MM.1S (cell line): ENCODE data around the gene ME2.

Source experiments
- DNase-seq: peaks from one replicate; pipeline ENCODE4 v3.0.0-alpha.2; 2015
- H2AFZ ChIP-seq: fragments of 300-600 bp; sonication (generic); 2 replicates; pipeline ENCODE4 v1.6.0; 2016; ENCODE audit warnings: antibody characterized with exemption, low read length
- H3F3A ChIP-seq: fragments of 300-600 bp; sonication (generic); 2 replicates; pipeline ENCODE4 v1.6.1; 2016; ENCODE audit warnings: mild to moderate bottlenecking, antibody characterized with exemption, low read length, moderate library complexity, mixed read lengths; ENCODE audit not compliant: insufficient read depth
- H3K27ac ChIP-seq: fragments of 300-600 bp; sonication (generic); 2 replicates; pipeline ENCODE4 v1.5.1; 2016; ENCODE audit warnings: mild to moderate bottlenecking, low read length
- H3K27me3 ChIP-seq: fragments of 300-600 bp; sonication (generic); replicated peaks from 2 replicates; pipeline ENCODE4 v1.6.0; 2016; ENCODE audit warnings: low read length; ENCODE audit not compliant: insufficient read depth
- H3K36me3 ChIP-seq: fragments of 300-600 bp; sonication (generic); replicated peaks from 2 replicates; pipeline ENCODE4 v1.6.1; 2016; ENCODE audit warnings: mild to moderate bottlenecking, low read length, mixed read lengths; ENCODE audit not compliant: insufficient read depth
- H3K4me1 ChIP-seq: fragments of 300-600 bp; sonication (generic); 2 replicates; pipeline ENCODE4 v1.6.1; 2016; ENCODE audit warnings: low read length, mixed read lengths
- H3K4me2 ChIP-seq: fragments of 300-600 bp; sonication (generic); 2 replicates; pipeline ENCODE4 v1.6.0; 2016; ENCODE audit warnings: low read depth, low read length
- H3K4me3 ChIP-seq: fragments of 300-600 bp; sonication (generic); 2 replicates; pipeline ENCODE4 v1.5.1; 2016; ENCODE audit warnings: low read length, mixed read lengths
- H3K79me2 ChIP-seq: fragments of 300-600 bp; sonication (generic); 2 replicates; pipeline ENCODE4 v1.6.1; 2016; ENCODE audit warnings: mixed run types, low read length, mixed read lengths
- H3K9ac ChIP-seq: fragments of 300-600 bp; sonication (generic); 2 replicates; pipeline ENCODE4 v1.6.1; 2016; ENCODE audit warnings: low read length, mixed read lengths
- H3K9me2 ChIP-seq: fragments of 300-600 bp; sonication (generic); replicated peaks from 2 replicates; pipeline ENCODE4 v1.6.1; 2016; ENCODE audit warnings: mild to moderate bottlenecking, low read length, mixed read lengths; ENCODE audit not compliant: insufficient read depth
- H3K9me3 ChIP-seq: fragments of 300-600 bp; sonication (generic); replicated peaks from 2 replicates; pipeline ENCODE4 v1.6.1; 2016; ENCODE audit warnings: mild to moderate bottlenecking, low read length, mixed read lengths; ENCODE audit not compliant: insufficient read depth
- H4K20me1 ChIP-seq: fragments of 300-600 bp; sonication (generic); 2 replicates; pipeline ENCODE4 v1.6.1; 2016; ENCODE audit warnings: mild to moderate bottlenecking, low read length, moderate library complexity, mixed read lengths; ENCODE audit not compliant: insufficient read depth
- EZH2 ChIP-seq: fragments of 300-600 bp; sonication (generic); optimal IDR thresholded peaks from 2 replicates; pipeline ENCODE3; 2017; ENCODE audit warnings: low read depth, mild to moderate bottlenecking, antibody characterized with exemption, low read length, mixed read lengths
- EZH2phosphoT487 ChIP-seq: fragments of 300-600 bp; sonication (generic); IDR thresholded peaks from 2 replicates; pipeline ENCODE4 v1.6.1; 2018; ENCODE audit warnings: antibody characterized with exemption, low read length
- TF ChIP-seq, protein P1 (sequence below): fragments of 300-600 bp; sonication (generic); IDR thresholded peaks from 2 replicates; pipeline ENCODE4 v1.5.1; 2016; ENCODE audit warnings: antibody characterized with exemption, low read length, mixed read lengths

The ME2 gene

DNA sequence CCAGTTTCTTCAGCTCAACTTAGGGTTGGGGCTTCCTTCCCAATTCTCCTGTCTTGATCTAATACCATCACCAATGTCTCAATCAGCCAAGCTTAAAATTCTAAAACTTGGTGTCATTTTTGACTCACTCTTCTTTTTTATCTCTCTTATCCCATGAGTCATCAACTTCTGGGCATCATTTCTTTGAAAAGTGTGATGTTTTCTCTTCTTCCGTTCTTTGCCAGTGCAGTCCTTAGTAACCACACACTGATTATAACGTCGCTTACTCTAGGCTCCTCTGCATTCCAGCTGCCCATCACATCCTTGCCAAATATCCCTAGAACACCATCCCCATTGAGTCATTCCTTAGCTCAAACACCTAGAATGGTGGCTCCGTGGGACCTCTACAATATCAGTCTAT is 31.7 kb upstream of the ME2 start:
- Histone ChIP-seq H3K27ac (no peak overlapping the region), H3K9me2 (no peaks in the 10 kb centered on the region), H3K4me2 (no peak overlapping the region), H3F3A (no peaks in the 10 kb centered on the region), H3K36me3 (no peaks in the 10 kb centered on the region), H3K79me2 (no peaks in the 10 kb centered on the region), H2AFZ (no peak overlapping the region), H3K27me3 (no peaks in the 10 kb centered on the region), H3K9me3 (no peaks in the 10 kb centered on the region), H4K20me1 (no peaks in the 10 kb centered on the region), H3K9ac (no peak overlapping the region), H3K4me1 (no peaks in the 10 kb centered on the region), H3K4me3 (no peak overlapping the region)
- TF ChIP-seq EZH2 (no peak), EZH2phosphoT487 (no peak)
- TF ChIP-seq, protein P1, sequence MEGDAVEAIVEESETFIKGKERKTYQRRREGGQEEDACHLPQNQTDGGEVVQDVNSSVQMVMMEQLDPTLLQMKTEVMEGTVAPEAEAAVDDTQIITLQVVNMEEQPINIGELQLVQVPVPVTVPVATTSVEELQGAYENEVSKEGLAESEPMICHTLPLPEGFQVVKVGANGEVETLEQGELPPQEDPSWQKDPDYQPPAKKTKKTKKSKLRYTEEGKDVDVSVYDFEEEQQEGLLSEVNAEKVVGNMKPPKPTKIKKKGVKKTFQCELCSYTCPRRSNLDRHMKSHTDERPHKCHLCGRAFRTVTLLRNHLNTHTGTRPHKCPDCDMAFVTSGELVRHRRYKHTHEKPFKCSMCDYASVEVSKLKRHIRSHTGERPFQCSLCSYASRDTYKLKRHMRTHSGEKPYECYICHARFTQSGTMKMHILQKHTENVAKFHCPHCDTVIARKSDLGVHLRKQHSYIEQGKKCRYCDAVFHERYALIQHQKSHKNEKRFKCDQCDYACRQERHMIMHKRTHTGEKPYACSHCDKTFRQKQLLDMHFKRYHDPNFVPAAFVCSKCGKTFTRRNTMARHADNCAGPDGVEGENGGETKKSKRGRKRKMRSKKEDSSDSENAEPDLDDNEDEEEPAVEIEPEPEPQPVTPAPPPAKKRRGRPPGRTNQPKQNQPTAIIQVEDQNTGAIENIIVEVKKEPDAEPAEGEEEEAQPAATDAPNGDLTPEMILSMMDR: no peak
- DNase-seq: no peak

DNA sequence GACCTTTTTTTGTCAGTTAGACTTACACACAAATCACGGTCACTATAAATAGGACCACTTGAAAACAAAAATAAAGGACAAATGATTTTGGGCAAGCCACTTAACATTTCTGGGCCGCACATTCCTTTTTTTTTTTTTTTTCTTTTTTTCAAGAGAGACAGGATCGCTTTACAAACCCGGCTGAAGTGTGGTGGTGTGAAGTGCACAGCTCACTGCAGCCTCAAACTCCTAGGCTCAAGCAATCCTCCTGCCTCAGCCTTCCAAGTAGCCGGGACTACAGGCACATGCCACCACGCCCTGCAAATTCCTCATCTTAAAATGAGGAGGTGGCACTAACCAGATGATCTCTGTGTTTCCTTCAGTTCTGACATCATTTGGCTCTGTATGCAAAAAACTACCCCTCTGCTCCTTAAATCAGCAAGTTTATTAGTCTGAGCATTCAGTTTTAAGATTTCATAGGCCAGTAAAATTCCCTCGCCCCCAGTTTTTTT is 30.8 kb upstream of the ME2 start:
- Histone ChIP-seq H3K9me2 (no peaks in the 10 kb centered on the region), H3K4me3 (no peak overlapping the region), H4K20me1 (no peaks in the 10 kb centered on the region), H3K27me3 (no peaks in the 10 kb centered on the region), H3K9ac (no peak overlapping the region), H3K4me2 (no peak overlapping the region), H2AFZ (no peak overlapping the region), H3K4me1 (no peaks in the 10 kb centered on the region), H3K79me2 (no peaks in the 10 kb centered on the region), H3K9me3 (no peaks in the 10 kb centered on the region), H3K27ac (no peak overlapping the region), H3K36me3 (no peaks in the 10 kb centered on the region), H3F3A (no peaks in the 10 kb centered on the region)
- DNase-seq: no peak
- TF ChIP-seq EZH2 (no peak), EZH2phosphoT487 (no peak)
- TF ChIP-seq, protein P1: no peak

DNA sequence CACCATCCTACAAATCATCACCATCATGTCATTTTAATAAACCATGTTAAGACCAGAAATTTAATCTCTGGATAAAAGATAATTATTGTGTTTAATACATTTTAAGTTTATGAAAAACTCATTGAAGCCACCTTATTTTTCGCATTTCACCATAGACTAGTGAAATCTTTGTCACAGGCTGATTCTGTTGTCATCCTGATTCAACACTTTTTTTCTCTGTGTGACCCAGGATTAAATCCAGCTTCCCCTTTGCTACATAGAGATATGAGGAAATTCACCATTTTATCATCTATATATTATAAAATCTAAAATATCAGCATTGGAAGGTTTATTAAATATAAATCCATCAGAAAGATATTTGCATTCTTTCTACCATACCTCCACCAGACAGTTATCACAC is 29.9 kb upstream of the ME2 start:
- H3K9me2 ChIP-seq: no peaks in the 10 kb centered on the region
- no peaks in the 10 kb centered on the region for H3K36me3 ChIP-seq
- H3K4me2 ChIP-seq: no peak overlapping the region
- DNase-seq: no peak
- H3F3A ChIP-seq: no peaks in the 10 kb centered on the region
- H3K4me1 ChIP-seq: no peaks in the 10 kb centered on the region
- H3K27ac ChIP-seq: no peak overlapping the region
- H3K79me2 ChIP-seq: no peaks in the 10 kb centered on the region
- TF ChIP-seq, protein P1: no peak
- TF ChIP-seq EZH2: no peak
- H3K4me3 ChIP-seq: no peak overlapping the region
- no peak overlapping the region for H3K9ac ChIP-seq
- no peaks in the 10 kb centered on the region for H3K27me3 ChIP-seq
- no peaks in the 10 kb centered on the region for H4K20me1 ChIP-seq
- no peaks in the 10 kb centered on the region for H3K9me3 ChIP-seq
- no peak overlapping the region for H2AFZ ChIP-seq
